Activated CD4-positive, alpha-beta T cell treated with anti-CD3 and anti-CD28 coated beads, Interleukin-2, amount 10 ng/mL, durations not matched to agents 24 days and 14 days (primary cell): ENCODE measurements around the gene TTBK2. TPM values are rescaled to one million over a fixed set of nuclear protein-coding genes. Genes with fewer than 3 reads are reported as not detected.

Experiments
- DNase-seq: peaks from one replicate; pipeline ENCODE4 v3.0.0; 2022
- H3K27ac Mint-ChIP-seq: one replicate; pipeline ENCODE4 v1.8.0; 2022; ENCODE audit warnings: mild to moderate bottlenecking, mixed read lengths
- H3K27me3 Mint-ChIP-seq: one replicate; pipeline ENCODE4 v1.8.0; 2022; ENCODE audit warnings: mixed read lengths
- H3K36me3 Mint-ChIP-seq: one replicate; pipeline ENCODE4 v1.8.0; 2022; ENCODE audit warnings: low read depth, mild to moderate bottlenecking, mixed read lengths
- H3K4me1 Mint-ChIP-seq: one replicate; pipeline ENCODE4 v1.8.0; 2021; ENCODE audit warnings: mixed read lengths
- H3K4me3 Mint-ChIP-seq: one replicate; pipeline ENCODE4 v1.8.0; 2022; ENCODE audit warnings: mild to moderate bottlenecking, moderate library complexity, mixed read lengths
- H3K9me3 Mint-ChIP-seq: one replicate; pipeline ENCODE4 v1.8.0; 2021; ENCODE audit warnings: mixed read lengths
- intact Hi-C: fragments of 100-400 bp; cut with micrococcal nuclease; formaldehyde crosslinking; loops from one replicate; pipeline ENCODE4 v1.15.1; 2023
- total RNA-seq: library from RNA; stranded (reverse); gene quantifications from 2 replicates; pipeline ENCODE4 v1.2.3, GENCODE V29; 2022

Gene TTBK2
- total RNA-seq, 1 donor from 2014 or later = 11.3 TPM

GRCh38 chr15:42691308-42691707 lies 229.3 kb downstream of the TTBK2 start:
- no peaks in the 10 kb centered on the region for H3K27me3 Mint-ChIP-seq
- H3K27ac Mint-ChIP-seq = no peak overlapping the region
- H3K4me3 Mint-ChIP-seq = no peak overlapping the region
- DNase-seq = no peak
- peaks cover 7% of the 10 kb centered on the region for H3K4me1 Mint-ChIP-seq
- peaks cover 2% of the 10 kb centered on the region for H3K36me3 Mint-ChIP-seq
- intact Hi-C loops = no loop called here
- no peaks in the 10 kb centered on the region for H3K9me3 Mint-ChIP-seq

Other genes with a start within 250 kb of the TTBK2 start
- 22.9 and 29.7 TPM in 2 replicates for gene CDAN1, start 183.7 kb downstream of the TTBK2 start, total RNA-seq
- gene UBR1, start 185.3 kb upstream of the TTBK2 start, total RNA-seq = 31.6 and 34.3 TPM in 2 replicates
- 14.7 and 18.7 TPM in 2 replicates for gene TMEM62, start 212.8 kb upstream of the TTBK2 start, total RNA-seq